AG08395 (cell line): Measurements from ENCODE around the gene MYLK2.
A peak's percentile ranks its signal among the peaks of the same experiment; 100 is the strongest.

Experiments used
- DNase-seq: peaks from one replicate; pipeline ENCODE4 v3.0.0; 2012; ENCODE audit warnings: mixed read lengths, low spot score

Gene MYLK2

DNA sequence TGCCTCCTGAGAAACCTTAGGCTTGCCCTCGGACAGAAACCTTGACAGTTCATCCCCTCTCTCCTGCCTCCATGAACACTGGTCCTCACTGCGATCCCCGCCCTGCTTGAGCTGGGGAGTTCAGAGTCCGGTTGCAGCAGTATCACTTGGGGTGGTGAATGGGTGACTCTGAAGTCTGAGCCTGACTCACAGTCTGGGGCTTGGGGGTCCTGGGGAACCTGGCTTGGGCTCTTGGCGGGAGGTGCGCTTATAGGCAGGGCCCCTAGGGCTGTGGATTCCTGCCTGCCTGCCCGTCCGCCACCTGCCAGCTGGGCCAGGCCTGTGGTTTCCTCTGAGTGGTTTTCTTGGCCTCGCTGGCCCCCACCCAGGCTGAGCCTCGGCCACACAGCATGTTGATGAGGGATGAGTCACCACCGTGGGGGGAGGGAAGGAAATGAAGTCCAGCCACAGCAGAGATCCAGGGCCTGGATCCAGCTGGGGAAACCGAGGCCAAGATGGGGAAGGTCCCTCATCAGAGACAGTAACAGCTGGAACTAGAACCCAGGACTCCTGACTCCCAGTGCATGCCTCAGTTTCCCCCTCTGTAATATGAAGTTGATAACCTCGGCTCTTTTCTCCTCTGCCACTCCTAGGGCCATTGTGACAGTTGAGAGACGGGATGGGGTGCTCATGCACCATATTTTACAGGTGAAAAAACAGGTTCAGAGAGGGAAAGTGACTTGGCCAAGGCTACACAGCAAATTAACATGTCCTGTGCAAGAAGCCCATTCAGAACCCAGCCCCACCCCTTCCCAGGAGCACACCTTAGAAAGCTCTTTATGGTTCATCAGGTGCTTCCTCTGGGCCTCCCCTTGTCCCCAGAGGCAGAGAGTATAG is 17.1 kb downstream of the MYLK2 start:
- peak; percentile 96 for DNase-seq

DNA sequence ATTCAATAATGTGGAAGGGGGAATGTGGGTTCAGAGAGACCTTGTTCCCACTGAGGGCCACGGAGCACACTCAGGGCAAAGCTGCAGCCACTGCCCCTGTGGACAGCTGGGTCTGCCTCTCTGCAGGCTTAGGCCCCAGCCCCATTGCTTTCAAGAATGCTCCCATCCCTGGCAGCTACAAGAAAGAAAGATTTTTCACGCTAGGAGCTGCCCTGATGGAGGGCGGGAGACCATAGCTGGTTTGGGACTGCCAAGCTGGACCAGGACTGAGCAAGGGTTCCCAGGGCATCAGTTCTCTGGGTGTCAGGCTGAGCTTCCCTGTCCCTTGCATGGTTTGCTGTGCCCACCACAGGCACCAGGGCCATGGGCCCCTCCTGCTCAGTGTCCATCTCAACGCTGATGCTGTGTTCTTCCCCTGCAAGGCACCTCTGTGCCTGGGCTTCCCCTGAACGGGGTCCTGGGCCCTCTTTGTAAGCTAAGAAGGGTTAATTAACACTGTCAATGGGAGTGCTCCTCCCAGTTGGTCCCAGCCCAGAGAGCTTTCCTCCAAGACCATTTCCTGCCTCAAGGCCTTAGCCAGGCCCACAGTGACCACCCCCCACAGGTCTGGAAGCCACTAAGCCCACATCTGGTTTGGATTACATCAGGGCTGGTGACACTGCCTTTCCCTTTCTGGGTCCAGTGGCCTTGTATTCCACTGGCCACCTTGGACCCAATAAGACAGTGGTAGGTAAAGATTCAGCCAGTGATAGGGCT is 17.9 kb downstream of the MYLK2 start:
- no peak for DNase-seq

DNA sequence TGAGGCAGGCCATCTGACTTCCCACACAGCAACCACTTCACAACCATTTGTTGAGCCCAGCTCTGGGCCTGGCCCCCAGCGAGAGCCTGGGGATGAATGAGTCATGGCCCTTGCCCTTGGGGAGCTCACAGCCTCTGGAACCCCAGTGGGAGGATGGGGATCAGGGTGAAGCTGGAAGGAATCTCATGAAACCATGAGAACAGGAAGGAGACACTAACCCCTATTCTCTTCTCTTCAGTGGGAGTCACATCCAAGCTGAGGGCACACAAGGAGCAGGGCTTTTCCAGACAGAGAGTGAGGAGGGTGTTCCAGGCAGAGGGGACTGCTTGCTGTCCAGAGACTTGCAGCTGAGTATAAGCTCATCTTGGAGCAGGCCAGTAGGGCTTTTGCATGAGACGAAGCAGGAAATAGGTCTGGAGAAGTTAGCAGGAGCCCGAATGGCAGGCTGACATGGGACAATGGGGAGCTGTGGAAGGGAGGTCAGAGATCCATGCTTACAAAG is 18.8 kb downstream of the MYLK2 start:
- DNase-seq = peak; percentile 64

DNA sequence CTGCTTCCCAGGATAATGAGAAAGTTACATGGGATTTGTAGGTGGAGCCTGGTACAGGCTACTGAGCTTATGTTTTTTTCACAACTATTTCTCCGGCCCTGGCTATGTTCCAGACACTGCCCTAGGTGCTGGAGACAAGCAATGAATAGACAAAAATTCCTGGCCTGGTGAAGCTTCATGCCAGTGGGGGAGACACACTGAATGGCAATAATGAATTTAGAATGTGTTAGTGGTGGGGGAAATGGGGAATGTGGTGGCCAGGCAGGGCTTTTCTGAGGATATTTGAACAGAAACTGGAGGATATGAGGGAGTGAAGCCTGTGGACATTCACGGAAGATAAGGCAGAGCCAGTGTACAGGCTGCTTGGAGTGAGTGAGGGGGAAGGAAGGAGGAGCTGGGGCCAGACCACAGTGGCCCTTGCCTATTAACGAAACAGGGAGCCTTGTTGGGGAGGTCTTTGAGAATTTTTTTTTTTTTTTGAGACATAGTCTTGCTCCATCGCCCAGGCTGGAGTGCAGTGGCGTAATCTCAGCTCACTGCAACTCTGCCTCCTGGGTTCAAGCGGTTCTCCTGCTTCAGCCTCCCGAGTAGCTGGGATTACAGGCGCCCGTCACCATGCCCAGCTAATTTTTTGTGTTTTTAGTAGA is 19.6 kb downstream of the MYLK2 start:
- DNase-seq = no peak

DNA sequence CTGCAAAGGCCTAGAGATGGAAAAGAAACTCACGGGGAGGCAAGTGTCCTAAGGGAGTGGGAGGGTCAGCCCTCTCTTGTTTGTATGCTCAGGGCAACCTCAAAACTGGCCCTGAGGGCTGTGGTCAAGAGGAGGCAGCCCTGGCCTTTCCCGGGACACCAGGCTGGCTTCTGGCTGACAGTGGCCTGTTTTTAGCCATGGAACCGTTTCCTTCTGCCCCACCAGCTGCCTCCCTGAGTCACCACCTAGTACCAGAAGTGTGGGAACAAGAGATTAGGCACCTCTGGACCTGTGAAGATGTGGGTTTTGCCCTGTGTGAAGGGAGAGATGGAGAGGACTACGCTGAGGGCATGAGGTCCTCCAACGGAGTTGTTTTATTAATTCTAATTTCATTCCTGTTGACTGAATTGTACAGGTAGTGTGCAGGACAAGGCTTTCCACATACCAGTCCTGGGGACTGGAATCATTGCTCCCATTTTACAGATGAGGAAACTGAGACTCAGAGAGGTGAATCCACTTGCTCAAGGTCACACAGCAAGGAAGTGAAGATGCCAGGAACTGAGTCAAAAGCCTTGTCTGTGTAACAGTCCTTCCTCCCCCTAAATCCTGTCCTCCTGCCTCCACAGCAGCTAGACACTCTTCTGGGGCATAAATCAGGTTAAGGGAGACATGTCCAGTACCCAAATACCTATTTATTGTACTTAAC is 20.8 kb downstream of the MYLK2 start:
- DNase-seq = no peak

DNA sequence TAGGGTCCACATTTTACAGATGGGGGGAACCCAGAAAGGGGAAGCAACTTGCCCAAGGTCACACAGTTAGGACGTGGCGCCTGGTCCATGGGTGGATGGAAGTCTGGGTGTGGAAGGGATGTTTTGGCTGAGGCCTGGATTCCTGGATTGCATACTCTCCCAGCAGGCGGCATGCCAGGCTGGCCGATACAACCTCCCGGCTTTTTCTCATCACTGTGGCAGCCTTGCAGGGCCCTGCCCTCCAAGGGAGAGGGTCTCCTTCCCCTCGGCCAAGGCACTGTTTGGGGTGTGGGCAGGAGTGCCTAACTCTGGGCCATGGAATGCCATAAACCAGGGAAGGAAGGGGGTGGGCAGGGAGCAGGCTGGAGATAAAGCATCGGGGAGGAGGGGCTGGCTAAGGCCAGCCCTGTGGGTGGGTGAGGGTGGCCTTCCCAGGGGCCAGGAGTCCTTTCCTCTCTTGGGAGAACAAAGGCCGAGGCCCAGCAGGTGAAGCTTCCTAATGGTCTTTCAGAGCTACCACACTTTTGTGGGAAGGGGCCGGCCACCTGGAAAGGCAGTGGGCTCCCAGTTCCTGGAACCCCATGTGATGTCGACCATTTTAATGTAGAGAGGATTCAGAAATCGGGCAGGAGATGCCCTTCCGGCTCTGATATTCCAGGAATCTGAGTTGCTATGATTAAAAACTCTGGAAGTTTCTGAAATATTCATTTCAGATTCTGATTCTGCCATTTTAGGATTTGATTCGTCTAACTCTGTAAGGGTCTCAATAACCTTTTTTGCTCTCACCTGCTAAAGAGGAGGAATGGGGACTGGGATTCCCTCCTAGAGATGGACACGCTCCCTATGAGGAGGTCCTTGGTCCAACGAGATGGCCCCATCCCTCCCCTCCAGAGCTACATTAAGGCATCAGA is 22.0 kb downstream of the MYLK2 start:
- peak; percentile 25 for DNase-seq

DNA sequence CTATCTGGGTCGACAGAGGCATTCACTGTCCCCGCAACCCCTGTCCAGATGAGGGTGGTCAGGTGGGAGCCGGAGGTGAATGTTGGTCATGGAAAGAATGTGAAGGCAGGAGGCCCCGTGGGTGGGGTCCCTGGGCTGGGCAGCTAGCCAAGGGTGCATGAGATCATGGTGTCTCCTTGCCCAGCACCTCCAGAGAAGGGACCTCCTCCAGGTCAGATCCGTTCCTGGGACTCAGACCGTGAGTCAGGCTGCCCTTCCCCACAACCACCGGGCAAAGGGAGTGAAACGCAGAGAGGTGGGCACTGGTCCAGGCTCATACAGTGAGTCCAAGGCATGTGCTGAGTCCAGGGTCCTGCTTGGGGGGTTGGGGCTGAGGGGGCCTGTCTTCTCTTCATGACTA is 22.8 kb downstream of the MYLK2 start:
- DNase-seq = peak; percentile 19

DNA sequence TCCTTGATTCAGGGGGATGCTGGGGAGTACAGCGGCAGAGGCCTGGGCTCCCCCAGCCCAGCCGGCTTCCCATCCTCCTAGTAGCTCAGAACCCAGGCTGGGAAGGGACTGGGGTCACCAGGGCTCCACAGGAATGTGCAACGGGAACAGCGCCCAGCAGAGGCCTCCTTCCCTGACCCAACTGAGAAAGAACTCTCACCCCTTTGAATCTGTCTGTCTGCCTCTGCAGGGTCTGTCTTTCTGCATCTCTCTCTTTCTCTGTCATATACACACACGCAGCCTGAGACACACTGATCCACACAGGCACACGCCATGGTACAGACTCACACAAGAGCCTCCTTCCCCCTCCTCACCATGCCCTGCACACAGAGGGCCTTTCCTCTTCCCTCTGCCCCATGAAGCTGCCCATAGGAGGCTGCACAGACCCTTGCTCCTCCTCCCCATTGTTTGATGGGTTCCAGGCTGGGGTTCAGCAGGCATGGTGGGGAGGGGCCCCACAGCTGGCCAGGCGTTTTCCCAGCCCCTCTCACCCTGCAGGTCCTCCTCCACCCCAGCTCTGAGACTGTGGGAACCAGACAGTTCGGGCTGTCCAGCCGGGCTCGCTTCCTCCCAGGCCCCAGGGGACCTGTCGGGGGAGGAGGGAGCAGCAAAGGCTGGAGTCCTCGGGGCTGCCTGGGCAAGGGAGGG is 23.5 kb downstream of the MYLK2 start:
- peak; percentile 25 for DNase-seq

DNA sequence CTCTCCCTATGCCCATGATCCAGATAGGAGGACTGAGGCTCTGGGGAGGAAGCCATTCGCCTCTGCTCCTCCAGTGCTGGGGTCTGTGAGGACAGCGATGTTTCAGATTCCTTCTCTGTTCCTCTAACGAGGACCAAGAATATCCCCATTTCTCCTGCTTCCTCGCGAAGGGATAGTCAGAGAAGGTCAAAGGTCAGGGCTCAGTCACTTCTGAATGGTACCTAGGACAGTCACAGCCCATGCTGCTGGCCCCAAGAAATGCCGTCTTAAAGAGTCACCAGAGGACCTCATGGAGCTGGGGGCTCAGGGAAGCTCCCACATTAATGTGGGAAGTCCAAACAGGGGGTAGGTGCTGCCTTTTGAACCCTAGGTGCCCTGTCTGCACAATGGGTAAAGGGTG is 24.1 kb downstream of the MYLK2 start:
- DNase-seq = no peak

DNA sequence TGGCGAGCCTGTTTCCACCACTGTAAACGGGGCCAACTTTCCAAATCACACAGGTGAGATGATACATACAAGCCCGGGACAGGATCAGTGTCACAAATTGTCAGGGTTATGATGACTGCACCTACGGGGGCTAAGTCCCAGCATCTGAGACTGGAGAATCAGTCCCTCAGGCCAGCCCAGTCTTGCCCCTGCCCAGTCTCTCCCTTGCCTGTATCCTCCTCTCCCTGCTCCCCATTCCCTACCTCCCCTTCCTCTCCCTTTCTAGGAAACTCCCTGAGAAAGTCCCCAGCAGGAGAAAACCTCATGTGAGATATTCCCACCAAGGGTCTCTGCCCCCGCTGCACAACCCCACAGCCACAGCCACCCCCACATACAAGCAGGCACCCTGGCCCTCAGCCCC is 24.7 kb downstream of the MYLK2 start:
- no peak for DNase-seq

DNA sequence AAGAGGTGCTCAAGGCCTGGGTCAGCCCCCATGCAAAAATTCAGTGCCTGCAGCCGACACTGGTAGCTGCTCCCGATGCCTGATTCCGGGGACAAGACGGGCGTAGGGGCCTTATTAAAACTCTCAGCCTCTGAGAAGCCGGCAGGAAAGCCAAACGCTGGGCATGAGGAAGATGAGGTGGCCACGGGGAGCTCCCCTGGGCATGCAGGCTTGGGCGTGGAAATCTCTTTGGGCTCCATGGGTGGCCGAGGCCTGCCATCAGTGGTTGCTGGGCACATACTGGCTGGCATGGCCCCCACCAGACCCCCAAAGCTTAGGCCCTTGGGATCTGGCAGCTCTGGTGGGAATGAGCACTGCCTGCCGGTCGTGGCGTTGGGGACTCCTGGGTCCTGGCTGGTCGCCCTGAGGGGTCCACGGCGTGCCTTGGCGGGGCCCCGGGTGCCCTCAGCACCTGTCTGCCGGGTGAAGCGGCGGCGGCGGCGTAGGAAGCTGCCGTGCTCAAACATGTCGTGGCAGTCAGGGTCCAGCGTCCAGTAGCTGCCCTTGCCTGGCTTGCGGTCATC is 25.7 kb downstream of the MYLK2 start:
- DNase-seq = no peak

DNA sequence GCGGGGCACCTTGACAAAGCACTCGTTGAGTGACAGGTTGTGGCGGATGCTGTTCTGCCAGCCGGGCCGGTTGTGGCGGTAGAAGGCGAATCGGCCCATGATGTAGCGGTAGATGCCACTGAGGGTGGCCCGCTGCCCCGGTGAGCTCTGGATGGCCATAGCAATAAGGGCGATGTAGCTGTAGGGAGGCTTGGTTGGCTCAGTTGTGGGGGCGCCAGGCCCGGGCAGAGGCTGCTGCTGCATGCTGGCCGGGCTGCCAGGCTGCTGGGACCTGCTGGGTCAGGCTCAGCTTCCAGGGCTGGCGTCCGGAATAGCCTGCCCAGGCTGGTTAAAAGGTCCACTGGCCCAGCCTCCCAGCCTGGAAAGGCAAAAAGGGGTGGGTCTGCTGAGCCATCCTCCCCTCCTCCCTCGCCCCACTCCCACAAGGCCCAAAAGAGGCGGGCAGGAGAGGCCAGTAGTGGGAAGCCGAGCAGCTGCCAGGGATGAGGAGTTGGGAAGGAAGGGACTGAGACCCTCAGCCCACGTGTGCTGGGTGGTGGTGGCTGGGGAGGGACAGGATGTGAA is 26.2 kb downstream of the MYLK2 start, which contains the start of gene FOXS1:
TSS of gene FOXS1 (minus strand) at position 305 of the 564 bp plus-strand sequence. CDS start at position 243, 62 bp downstream.
- DNase-seq = no peak

DNA sequence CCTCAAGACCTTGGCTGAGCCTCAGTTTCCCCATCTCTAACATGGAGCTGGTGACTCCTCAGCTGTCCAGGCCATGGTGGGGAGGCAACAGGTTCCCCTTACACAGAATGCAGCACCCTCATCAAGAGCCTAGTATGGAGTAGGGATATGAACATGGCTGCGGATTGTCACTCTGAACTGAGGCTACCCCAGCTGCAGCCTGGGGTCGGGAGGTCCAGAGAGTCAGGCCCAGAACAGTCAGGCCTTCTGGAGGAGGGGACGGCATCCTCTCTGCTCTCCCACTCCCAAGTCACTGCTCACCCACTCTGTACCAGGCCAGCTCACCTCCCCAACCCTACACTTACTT is 27.6 kb downstream of the MYLK2 start:
- no peak for DNase-seq

DNA sequence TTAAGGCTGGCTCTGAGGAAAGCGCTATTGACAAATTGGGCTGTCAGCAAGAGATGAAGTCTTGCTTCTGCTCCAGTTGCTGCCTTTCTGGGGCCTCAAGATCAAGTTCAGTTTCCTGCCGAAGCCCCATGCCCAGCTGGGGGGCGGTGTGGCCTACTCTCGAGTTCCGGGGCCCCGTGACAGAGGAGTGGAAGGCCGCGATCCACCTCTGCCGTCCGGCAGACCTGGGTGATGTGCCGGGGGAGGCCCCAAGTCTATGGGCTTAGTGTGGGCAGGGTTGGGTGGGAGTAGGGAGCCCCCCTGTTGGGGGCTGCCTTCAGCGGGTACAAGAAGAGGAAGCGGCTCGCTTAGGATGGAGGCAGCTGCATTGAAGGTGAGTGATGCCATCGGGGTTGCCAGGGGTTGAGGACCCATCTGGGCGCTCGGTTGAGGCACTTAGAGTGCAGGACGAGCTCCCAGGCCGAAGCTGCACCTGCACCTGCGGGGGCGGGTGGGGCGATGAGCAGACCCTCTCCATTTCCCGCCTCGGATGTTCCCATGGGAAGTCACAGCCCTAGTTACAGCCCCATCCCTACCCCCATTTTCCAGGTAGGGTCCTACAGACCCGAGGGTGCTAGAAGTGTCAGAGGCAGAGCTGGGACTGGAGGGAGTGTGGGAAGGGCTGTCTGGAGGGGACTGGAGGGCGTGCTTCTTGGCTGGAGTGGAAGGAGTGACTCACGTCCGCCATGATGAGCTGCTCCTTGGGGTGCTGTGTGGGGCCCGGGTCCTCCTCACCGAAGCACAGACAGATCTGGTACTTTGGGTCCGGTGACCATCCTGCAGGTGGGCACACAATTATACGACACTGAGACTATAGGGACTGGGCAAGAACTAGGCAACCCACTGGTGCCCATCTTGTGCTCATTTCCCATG is 29.2 kb downstream of the MYLK2 start:
- DNase-seq = no peak

DNA sequence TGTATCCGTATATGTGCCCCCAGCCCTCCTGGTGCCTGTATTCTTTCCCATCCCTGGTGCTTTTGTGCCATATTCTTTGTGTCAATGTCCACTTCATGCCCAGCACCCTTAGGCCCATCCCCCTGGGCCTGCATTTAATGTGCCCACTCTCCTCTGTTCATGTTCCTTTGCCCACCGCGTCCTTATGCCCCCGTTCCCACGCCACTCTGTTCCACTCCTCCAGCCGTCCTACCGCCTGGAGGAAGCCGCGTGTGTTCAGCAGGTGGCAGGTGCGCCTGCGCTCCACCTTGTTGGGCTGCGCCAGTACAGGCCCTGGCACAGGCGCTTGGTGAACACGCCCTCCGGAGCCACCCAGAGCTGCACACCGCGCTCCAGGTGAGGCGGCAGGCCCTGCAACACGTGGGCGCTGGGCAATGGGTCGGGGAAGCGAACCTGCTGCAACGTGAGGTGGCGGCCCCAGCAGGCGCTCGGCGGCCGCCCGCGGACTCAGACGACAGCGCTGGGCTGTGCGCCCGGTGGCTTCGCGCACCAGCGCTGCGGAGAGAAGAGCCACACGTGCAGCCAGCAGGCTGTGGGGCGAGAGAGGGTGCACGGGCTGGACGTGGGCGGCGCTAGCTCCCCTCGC is 30.3 kb downstream of the MYLK2 start:
- DNase-seq = no peak

DNA sequence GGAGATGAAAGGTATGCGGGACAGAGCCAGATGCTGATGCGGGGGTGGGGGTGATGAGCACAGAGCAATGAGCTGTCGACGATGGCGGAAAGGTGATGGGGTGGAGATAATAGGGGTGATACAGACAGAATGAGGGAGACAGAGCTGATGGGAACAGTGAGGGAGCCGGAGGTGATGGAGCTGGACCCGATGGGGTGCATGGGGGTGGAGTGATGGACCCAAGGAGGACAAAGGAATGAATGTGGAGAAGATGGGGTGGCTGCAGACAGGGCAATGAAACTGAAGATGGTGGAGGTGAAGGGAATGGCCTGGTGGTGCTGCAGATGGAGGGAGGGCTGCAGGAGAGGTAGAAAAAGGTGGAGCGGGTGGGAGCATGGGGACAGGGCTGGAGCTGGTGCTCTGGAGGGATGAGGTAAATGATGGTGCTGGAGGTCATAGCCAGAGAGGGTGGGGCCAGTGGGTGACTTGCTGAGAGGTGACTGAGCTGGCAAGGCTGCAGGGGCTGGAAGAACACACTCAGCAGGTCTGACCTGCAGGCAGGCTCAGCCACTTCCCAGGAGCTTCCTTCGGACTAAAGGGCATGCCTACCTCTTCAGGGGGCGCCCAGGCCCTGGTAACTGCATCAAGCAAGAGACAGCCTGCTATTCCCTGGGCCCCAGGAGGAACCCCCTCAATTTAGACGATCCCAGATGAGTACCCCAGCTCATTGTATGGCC is 32.2 kb downstream of the MYLK2 start:
- no peak for DNase-seq

DNA sequence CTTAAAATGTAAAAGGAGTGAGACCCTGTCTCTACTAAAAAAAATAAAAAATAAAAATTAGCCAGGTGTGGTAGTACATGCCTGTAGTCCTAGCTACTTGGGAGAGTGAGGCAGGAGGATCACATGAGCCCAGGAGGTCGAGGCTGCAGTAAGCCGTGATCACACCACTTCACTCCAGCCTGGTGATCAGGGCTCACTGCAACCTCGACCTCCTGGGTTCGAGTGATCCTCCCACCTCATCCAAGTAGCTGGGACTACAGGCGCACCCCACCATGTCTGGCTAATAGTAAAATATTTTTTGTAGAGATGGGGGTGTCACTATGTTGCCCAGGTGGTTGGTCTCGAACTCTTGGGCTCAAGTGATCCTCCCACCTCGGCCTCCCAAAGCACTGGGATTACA is 34.3 kb downstream of the MYLK2 start:
- DNase-seq = no peak
